DMS 273 (cell line): ENCODE results near the gene ST8SIA1.
"Not testable (repeated sequence)": the region's sequence is repeated elsewhere in the genome, so short reads cannot be mapped to it uniquely, and the experiment has no call there.

ENCODE experiments used
- DNase-seq: peaks from one replicate; lab custom pipeline; 2025; ENCODE audit not compliant: unreplicated experiment; lab: John Stamatoyannopoulos, UW

The ST8SIA1 gene

GRCh38 chr12:22334410-22335100 lies at the start of gene ST8SIA1:
ST8SIA1 (minus strand) TSS chr12:22334707; CDS start chr12:22334232, 475 bp downstream.
- DNase-seq = peak; percentile 21

- no peak for DNase-seq
Measured at GRCh38 chr12:22380031-22380430, 45.5 kb upstream of the ST8SIA1 start.

- DNase-seq = no peak
Measured at GRCh38 chr12:22377731-22378496, 43.4 kb upstream of the ST8SIA1 start.

GRCh38 chr12:22376596-22377150 lies 42.2 kb upstream of the ST8SIA1 start:
- DNase-seq = not testable (repeated sequence)

GRCh38 chr12:22374508-22374907 lies 40.0 kb upstream of the ST8SIA1 start:
- DNase-seq = no peak

GRCh38 chr12:22372277-22372837 lies 37.9 kb upstream of the ST8SIA1 start:
- no peak for DNase-seq

- no peak for DNase-seq
Measured at GRCh38 chr12:22366181-22366580, 31.7 kb upstream of the ST8SIA1 start.

- DNase-seq = no peak
Measured at GRCh38 chr12:22361785-22362184, 27.3 kb upstream of the ST8SIA1 start.

GRCh38 chr12:22360774-22361173 lies 26.3 kb upstream of the ST8SIA1 start:
- DNase-seq = no peak

GRCh38 chr12:22357531-22357930 lies 23.0 kb upstream of the ST8SIA1 start:
- no peak for DNase-seq

GRCh38 chr12:22356231-22356630 lies 21.7 kb upstream of the ST8SIA1 start:
- no peak for DNase-seq

- no peak for DNase-seq
Measured at GRCh38 chr12:22355011-22355580, 20.6 kb upstream of the ST8SIA1 start.

GRCh38 chr12:22353615-22354325 lies 19.3 kb upstream of the ST8SIA1 start:
- no peak for DNase-seq

- DNase-seq = no peak
Measured at GRCh38 chr12:22350886-22351285, 16.4 kb upstream of the ST8SIA1 start.

- no peak for DNase-seq
Measured at GRCh38 chr12:22348208-22348607, 13.7 kb upstream of the ST8SIA1 start.

- DNase-seq = no peak
Measured at GRCh38 chr12:22340143-22340542, 5.6 kb upstream of the ST8SIA1 start.

GRCh38 chr12:22339691-22340090 lies 5.2 kb upstream of the ST8SIA1 start:
- no peak for DNase-seq

GRCh38 chr12:22335794-22336166 lies 1.3 kb upstream of the ST8SIA1 start:
- no peak for DNase-seq

- DNase-seq = no peak
Measured at GRCh38 chr12:22333713-22334409, 646 bp downstream of the ST8SIA1 start.

GRCh38 chr12:22333186-22333712 lies 1.3 kb downstream of the ST8SIA1 start:
- DNase-seq = no peak
